H1 (cell line): ENCODE measurements around the gene GGT7. TPM values are rescaled to one million over a fixed set of nuclear protein-coding genes. Genes with fewer than 3 reads are reported as not detected.

ENCODE experiments used
- MAFK ChIP-seq: IDR thresholded peaks from 2 replicates; pipeline ENCODE4 v1.6.1; 2012; ENCODE audit warnings: low read depth, mild to moderate bottlenecking, improper control_type of control experiment, low read length
- polyA plus RNA-seq, 7 experiments: library from polyadenylated mRNA; depleted of rRNA in 3 of 7; stranded (reverse) in 5 of 7; unstranded in 2 of 7; fragments of >200 nt in 5 of 7; fragments of 200-250 nt in 2 of 7; gene quantifications; 1 replicate in 5 of 7; 2 replicates in 1 of 7; 4 replicates in 1 of 7; pipeline versions ENCODE4 v1.2.1 to v1.2.3, GENCODE V29; 2011 to 2013; ENCODE audit warnings: missing spikeins in 2 of 7, mixed read lengths in 2 of 7
- total RNA-seq: library from RNA; stranded (reverse); fragmentation: NEBNext Ultra II Directional; extraction: Animal tissue kit (Norgen Biotek cat#: 25700); gene quantifications from 2 replicates; pipeline ENCODE4 v1.2.1, GENCODE V29; 2021
- TF ChIP-seq, protein P1 (sequence below): fragments of 300-600 bp; sonication (generic); IDR thresholded peaks from 2 replicates; pipeline ENCODE4 v1.7.1; 2012; ENCODE audit warnings: low read length, moderate library complexity, mild to moderate bottlenecking, inconsistent platforms; ENCODE audit not compliant: insufficient replicate concordance

GGT7 gene
- total and polyA plus RNA-seq, 2 of the 8 experiments (the other 6 are each of a cell fraction or from before 2014, with no cell fraction given) = 20.2 to 25.5 TPM

DNA sequence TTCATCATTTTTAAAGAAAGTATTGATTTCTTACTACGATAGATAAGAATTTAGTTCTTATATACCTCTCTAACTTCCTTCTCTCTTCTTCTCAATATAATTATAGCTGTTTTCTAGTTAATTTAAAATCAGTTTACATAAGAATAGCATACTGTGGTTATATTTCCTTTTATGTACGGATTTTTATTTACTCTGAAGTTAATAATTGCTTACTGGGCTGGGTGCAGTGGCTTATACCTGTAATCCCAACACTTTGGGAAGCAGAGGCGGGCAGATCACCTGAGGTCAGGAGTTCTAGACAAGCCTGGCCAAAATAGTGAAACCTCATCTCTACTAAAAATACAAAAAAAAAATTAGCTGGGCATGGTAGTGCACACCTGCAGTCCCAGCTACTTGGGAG lies 13.5 kb upstream of the GGT7 start (continued):
- TF ChIP-seq, protein P1, sequence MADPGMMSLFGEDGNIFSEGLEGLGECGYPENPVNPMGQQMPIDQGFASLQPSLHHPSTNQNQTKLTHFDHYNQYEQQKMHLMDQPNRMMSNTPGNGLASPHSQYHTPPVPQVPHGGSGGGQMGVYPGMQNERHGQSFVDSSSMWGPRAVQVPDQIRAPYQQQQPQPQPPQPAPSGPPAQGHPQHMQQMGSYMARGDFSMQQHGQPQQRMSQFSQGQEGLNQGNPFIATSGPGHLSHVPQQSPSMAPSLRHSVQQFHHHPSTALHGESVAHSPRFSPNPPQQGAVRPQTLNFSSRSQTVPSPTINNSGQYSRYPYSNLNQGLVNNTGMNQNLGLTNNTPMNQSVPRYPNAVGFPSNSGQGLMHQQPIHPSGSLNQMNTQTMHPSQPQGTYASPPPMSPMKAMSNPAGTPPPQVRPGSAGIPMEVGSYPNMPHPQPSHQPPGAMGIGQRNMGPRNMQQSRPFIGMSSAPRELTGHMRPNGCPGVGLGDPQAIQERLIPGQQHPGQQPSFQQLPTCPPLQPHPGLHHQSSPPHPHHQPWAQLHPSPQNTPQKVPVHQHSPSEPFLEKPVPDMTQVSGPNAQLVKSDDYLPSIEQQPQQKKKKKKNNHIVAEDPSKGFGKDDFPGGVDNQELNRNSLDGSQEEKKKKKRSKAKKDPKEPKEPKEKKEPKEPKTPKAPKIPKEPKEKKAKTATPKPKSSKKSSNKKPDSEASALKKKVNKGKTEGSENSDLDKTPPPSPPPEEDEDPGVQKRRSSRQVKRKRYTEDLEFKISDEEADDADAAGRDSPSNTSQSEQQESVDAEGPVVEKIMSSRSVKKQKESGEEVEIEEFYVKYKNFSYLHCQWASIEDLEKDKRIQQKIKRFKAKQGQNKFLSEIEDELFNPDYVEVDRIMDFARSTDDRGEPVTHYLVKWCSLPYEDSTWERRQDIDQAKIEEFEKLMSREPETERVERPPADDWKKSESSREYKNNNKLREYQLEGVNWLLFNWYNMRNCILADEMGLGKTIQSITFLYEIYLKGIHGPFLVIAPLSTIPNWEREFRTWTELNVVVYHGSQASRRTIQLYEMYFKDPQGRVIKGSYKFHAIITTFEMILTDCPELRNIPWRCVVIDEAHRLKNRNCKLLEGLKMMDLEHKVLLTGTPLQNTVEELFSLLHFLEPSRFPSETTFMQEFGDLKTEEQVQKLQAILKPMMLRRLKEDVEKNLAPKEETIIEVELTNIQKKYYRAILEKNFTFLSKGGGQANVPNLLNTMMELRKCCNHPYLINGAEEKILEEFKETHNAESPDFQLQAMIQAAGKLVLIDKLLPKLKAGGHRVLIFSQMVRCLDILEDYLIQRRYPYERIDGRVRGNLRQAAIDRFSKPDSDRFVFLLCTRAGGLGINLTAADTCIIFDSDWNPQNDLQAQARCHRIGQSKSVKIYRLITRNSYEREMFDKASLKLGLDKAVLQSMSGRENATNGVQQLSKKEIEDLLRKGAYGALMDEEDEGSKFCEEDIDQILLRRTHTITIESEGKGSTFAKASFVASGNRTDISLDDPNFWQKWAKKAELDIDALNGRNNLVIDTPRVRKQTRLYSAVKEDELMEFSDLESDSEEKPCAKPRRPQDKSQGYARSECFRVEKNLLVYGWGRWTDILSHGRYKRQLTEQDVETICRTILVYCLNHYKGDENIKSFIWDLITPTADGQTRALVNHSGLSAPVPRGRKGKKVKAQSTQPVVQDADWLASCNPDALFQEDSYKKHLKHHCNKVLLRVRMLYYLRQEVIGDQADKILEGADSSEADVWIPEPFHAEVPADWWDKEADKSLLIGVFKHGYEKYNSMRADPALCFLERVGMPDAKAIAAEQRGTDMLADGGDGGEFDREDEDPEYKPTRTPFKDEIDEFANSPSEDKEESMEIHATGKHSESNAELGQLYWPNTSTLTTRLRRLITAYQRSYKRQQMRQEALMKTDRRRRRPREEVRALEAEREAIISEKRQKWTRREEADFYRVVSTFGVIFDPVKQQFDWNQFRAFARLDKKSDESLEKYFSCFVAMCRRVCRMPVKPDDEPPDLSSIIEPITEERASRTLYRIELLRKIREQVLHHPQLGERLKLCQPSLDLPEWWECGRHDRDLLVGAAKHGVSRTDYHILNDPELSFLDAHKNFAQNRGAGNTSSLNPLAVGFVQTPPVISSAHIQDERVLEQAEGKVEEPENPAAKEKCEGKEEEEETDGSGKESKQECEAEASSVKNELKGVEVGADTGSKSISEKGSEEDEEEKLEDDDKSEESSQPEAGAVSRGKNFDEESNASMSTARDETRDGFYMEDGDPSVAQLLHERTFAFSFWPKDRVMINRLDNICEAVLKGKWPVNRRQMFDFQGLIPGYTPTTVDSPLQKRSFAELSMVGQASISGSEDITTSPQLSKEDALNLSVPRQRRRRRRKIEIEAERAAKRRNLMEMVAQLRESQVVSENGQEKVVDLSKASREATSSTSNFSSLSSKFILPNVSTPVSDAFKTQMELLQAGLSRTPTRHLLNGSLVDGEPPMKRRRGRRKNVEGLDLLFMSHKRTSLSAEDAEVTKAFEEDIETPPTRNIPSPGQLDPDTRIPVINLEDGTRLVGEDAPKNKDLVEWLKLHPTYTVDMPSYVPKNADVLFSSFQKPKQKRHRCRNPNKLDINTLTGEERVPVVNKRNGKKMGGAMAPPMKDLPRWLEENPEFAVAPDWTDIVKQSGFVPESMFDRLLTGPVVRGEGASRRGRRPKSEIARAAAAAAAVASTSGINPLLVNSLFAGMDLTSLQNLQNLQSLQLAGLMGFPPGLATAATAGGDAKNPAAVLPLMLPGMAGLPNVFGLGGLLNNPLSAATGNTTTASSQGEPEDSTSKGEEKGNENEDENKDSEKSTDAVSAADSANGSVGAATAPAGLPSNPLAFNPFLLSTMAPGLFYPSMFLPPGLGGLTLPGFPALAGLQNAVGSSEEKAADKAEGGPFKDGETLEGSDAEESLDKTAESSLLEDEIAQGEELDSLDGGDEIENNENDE = no peak
- TF ChIP-seq MAFK = no peak
